Testis (tissue), 2 donors: ENCODE results near the gene ERC2.

Experiments
- CTCF ChIP-seq, 3 experiments: fragments of 450-650 bp in 2 of 3; fragments of 200-600 bp in 1 of 3; sonication (generic) in 1 of 3; IDR thresholded peaks; one replicate each; pipeline ENCODE4 v1.5.1; 2016 to 2019; ENCODE audit warnings: antibody characterized with exemption in 3 of 3, mild to moderate bottlenecking in 2 of 3, moderate library complexity in 1 of 3
- POLR2A ChIP-seq: fragments of 450-650 bp; IDR thresholded peaks from one replicate; pipeline ENCODE4 v1.6.1; 2017; ENCODE audit warnings: antibody characterized with exemption, mild to moderate bottlenecking, moderate library complexity

- TF ChIP-seq CTCF (IDR thresholded peaks at IDR 0.05) (no peak), POLR2A (no peak)
Observed at GRCh38 chr3:55826097-55826496, 642.2 kb downstream of the ERC2 start.
